Esophagus (tissue), 2 donors: Measurements from ENCODE around the gene STK39. TPM values are rescaled to one million over a fixed set of nuclear protein-coding genes. Genes with fewer than 3 reads are reported as not detected.
A peak's percentile ranks its signal among the peaks of the same experiment; 100 is the strongest.

Experiments used
- H3K27ac ChIP-seq, 2 donors: one replicate each; pipeline ENCODE4 v1.5.1; 2013; ENCODE audit warnings: low read depth in 2 of 2, mild to moderate bottlenecking in 2 of 2, inconsistent platforms in 1 of 2, low read length in 1 of 2, moderate library complexity in 1 of 2
- H3K27me3 ChIP-seq, 2 donors: one replicate each; pipeline ENCODE4 v1.6.1; 2013; ENCODE audit warnings: low read length in 2 of 2, control low read depth in 1 of 2, mild to moderate bottlenecking in 1 of 2; ENCODE audit not compliant: insufficient read depth in 2 of 2, control insufficient read depth in 1 of 2
- H3K36me3 ChIP-seq, 2 donors: one replicate each; pipeline ENCODE4 v1.6.1; 2013; ENCODE audit warnings: low read length in 1 of 2; ENCODE audit not compliant: control insufficient read depth in 2 of 2, insufficient read depth in 2 of 2
- H3K4me1 ChIP-seq, 2 donors: one replicate each; pipeline ENCODE4 v1.6.1; 2013; ENCODE audit warnings: low read length in 1 of 2; ENCODE audit not compliant: control insufficient read depth in 2 of 2, insufficient read depth in 2 of 2
- H3K4me3 ChIP-seq, 2 donors: one replicate each; pipeline ENCODE4 v1.5.1; 2013; ENCODE audit warnings: low read length in 2 of 2, mild to moderate bottlenecking in 2 of 2, low read depth in 1 of 2, moderate library complexity in 1 of 2
- H3K9me3 ChIP-seq, 2 donors: one replicate each; pipeline ENCODE4 v1.6.1; 2013; ENCODE audit warnings: mild to moderate bottlenecking in 2 of 2, low read depth in 1 of 2, low read length in 1 of 2, moderate library complexity in 1 of 2; ENCODE audit not compliant: control insufficient read depth in 2 of 2, insufficient read depth in 1 of 2
- WGBS, 2 donors: extraction: QIAGEN DNeasy Blood & Tissue Kit; methylation state at CpG; one replicate each; pipeline ENCODE4 v1.1.7; 2013; 5-methylcytosine and 5-hydroxymethylcytosine counted together
- polyA plus RNA-seq, 2 donors: library from polyadenylated mRNA; stranded (reverse); fragments of 200-250 nt; gene quantifications; one replicate each; pipeline ENCODE4 v1.2.3, GENCODE V29; 2013
- donor health status: healthy with polysubstance abuse.
- donor health status: Bipolar disorder and iron deficiency.

STK39 gene
- polyA plus RNA-seq, 2 donors = 24.7 to 24.9 TPM

GRCh38 chr2:168145011-168145410 lies 102.4 kb downstream of the STK39 start:
- no peak overlapping the region for H3K27ac ChIP-seq
- WGBS, 2 donors = 75 to 80% methylated on average over 2 of the region's 2 CpGs
- H3K9me3 ChIP-seq = no peaks in the 10 kb centered on the region
- H3K36me3 ChIP-seq = no peaks in the 10 kb centered on the region
- H3K4me1 ChIP-seq = peaks cover 0 to 5% of the 10 kb centered on the region in 2 donors
- no peaks in the 10 kb centered on the region for H3K27me3 ChIP-seq
- H3K4me3 ChIP-seq = no peak overlapping the region

GRCh38 chr2:168143813-168144212 lies 103.6 kb downstream of the STK39 start:
- Histone ChIP-seq H3K4me1 (peaks cover 0 to 5% of the 10 kb centered on the region in 2 donors), H3K27me3 (no peaks in the 10 kb centered on the region), H3K4me3 (no peak overlapping the region), H3K27ac (no peak overlapping the region), H3K36me3 (no peaks in the 10 kb centered on the region), H3K9me3 (no peaks in the 10 kb centered on the region)
- WGBS, 2 donors = 91 to 92% methylated on average over 3 of the region's 3 CpGs

DNA sequence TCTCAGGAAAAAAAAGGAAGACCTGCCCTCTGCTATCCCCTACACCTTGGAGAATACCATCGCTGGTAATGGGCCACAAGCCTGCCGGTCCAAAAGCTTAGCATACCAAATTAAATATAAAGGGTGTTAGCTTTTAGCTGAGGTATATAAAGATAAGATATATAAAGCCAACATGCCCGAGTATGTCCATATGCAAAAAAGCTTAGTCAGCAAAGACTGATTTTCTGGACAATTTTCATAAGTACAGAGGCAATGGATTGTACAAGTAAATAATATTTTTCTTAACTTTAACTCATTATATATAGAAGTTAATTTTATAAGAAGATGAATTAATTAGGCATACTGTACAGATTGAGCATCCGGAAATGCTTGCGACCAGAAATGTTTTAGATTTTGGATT lies 106.5 kb downstream of the STK39 start:
- no peaks in the 10 kb centered on the region for H3K9me3 ChIP-seq
- H3K27me3 ChIP-seq = no peaks in the 10 kb centered on the region
- WGBS, 2 donors = 95 to 98% methylated on average over 5 of the region's 5 CpGs
- no peak overlapping the region for H3K27ac ChIP-seq
- no peaks in the 10 kb centered on the region for H3K4me1 ChIP-seq
- no peak overlapping the region for H3K4me3 ChIP-seq
- H3K36me3 ChIP-seq = no peaks in the 10 kb centered on the region

DNA sequence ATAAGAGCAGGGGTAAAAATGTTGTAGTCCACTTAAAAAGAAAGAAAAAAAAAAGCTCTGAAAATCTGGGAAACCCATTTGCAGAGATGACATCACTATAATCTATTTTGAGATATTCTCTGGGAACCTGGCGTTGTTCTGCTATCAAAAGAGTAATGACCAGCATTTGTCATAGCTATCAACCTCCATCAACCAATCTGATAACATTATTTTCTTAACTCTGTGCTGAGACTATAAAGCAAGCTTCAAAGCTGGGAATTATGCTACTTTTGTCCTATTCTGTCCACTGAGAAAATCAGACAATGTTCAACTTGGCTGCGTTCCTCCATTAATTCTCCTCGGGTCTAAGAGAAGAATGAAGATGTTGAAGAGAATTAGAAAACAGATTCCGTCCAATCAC lies 107.5 kb downstream of the STK39 start:
- no peak overlapping the region for H3K27ac ChIP-seq
- H3K36me3 ChIP-seq = no peaks in the 10 kb centered on the region
- WGBS, 2 donors = 71 to 76% methylated on average over 4 of the region's 4 CpGs
- no peaks in the 10 kb centered on the region for H3K9me3 ChIP-seq
- H3K4me3 ChIP-seq = no peak overlapping the region
- no peaks in the 10 kb centered on the region for H3K27me3 ChIP-seq
- no peaks in the 10 kb centered on the region for H3K4me1 ChIP-seq

DNA sequence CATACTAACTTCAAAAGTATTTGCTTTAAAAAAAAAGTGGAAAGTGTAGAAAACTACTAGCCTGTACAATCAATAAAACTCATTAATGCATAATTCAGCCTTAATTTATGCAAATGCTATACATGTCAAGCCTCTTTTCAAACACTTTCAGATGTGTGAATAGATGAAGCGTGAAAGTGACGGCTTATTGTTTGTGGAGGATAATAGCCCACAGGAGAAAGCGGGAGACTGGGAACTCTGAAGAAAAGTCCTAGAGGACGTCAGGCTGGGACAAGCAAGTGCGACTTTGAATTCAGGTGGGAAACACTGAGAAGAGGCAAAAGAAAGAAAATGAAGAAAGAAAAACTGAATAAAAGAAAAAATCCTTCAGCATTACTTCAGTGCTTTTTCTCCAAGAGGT lies 108.5 kb downstream of the STK39 start:
- H3K4me3 ChIP-seq = no peak overlapping the region

GRCh38 chr2:168138374-168138773 lies 109.0 kb downstream of the STK39 start:
- H3K9me3 ChIP-seq = no peaks in the 10 kb centered on the region
- 75 to 80% methylated on average over 5 of the region's 5 CpGs for WGBS, 2 donors
- no peaks in the 10 kb centered on the region for H3K36me3 ChIP-seq
- no peaks in the 10 kb centered on the region for H3K4me1 ChIP-seq
- H3K27me3 ChIP-seq = no peaks in the 10 kb centered on the region
- H3K4me3 ChIP-seq = no peak overlapping the region
- H3K27ac ChIP-seq = no peak overlapping the region

More for the DNA sequence above, 108.5 kb downstream of the STK39 start:
- WGBS, 2 donors = 95 to 99% methylated on average over 5 of the region's 5 CpGs
- no peaks in the 10 kb centered on the region for H3K9me3 ChIP-seq
- H3K27ac ChIP-seq = no peak overlapping the region
- no peaks in the 10 kb centered on the region for H3K36me3 ChIP-seq
- no peaks in the 10 kb centered on the region for H3K4me1 ChIP-seq
- H3K27me3 ChIP-seq = no peaks in the 10 kb centered on the region

- Histone ChIP-seq H3K4me3 (no peak overlapping the region), H3K9me3 (no peaks in the 10 kb centered on the region), H3K27ac (peak overlapping the region in 1 of 2 donors; percentile 48), H3K27me3 (no peaks in the 10 kb centered on the region), H3K36me3 (peaks cover 0 to 2% of the 10 kb centered on the region in 2 donors), H3K4me1 (no peaks in the 10 kb centered on the region)
- WGBS, 2 donors = 85 to 87% methylated on average over 3 of the region's 3 CpGs
Observed at GRCh38 chr2:168137510-168138180, 109.8 kb downstream of the STK39 start.

DNA sequence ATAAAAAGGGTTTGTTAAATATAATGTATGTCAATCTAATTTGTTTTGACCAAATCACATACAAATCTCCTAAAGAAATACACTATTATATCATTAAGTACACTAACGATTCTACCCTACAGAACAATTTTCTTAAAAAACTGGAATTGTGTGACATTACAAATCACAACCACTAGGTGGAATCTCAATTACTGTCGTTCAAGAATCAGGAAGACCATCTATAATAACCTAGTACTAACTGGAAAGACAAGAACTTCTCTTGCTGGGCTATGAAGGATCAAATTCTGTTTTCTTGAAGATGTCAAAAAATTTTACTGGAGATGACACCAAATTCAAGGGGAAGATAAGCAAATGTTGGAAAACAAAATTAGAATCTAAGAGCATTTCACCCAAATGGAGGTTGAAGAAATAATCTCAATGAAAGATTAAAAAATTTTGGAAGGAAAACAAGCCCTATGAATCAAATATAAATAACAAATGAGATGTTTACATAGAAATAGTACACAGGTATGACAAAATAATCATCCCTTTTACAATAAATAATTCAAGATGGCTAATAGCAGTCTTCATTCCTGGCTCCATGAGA lies 110.9 kb downstream of the STK39 start:
- H3K4me3 ChIP-seq = no peak overlapping the region
- no peaks in the 10 kb centered on the region for H3K27me3 ChIP-seq
- no peaks in the 10 kb centered on the region for H3K9me3 ChIP-seq
- no peak overlapping the region for H3K27ac ChIP-seq
- peaks cover 0 to 2% of the 10 kb centered on the region in 2 donors for H3K36me3 ChIP-seq
- WGBS, 2 donors = 17 to 18% methylated on average over 2 of the region's 2 CpGs
- no peaks in the 10 kb centered on the region for H3K4me1 ChIP-seq

DNA sequence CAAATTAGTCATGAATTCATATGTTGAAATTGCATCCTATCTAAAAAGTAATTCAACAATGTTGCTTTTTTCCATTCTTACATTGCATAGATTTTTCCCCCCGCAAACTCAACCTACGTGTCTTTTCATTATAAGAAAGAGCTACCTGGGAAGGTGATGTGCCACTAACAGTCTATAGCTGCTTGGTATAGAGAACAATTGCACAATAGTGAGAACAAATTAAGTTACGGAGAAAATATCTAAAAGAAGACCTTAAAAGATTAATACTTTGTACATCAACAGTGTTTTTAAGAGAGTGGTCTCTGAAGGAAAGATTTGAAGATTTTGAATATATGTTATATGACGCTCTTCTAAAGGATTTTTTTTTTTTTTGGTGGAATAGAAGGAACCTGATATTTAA lies 111.8 kb downstream of the STK39 start:
- H3K4me3 ChIP-seq = no peak overlapping the region
- no peak overlapping the region for H3K27ac ChIP-seq
- H3K36me3 ChIP-seq = peaks cover 0 to 2% of the 10 kb centered on the region in 2 donors
- WGBS, 2 donors = 95 to 96% methylated on average over 4 of the region's 4 CpGs
- H3K9me3 ChIP-seq = no peaks in the 10 kb centered on the region
- H3K4me1 ChIP-seq = no peaks in the 10 kb centered on the region
- H3K27me3 ChIP-seq = no peaks in the 10 kb centered on the region

GRCh38 chr2:168135121-168135520 lies 112.3 kb downstream of the STK39 start:
- H3K4me1 ChIP-seq = no peaks in the 10 kb centered on the region
- 89 to 94% methylated on average over 2 of the region's 2 CpGs for WGBS, 2 donors
- H3K36me3 ChIP-seq = peaks cover 0 to 2% of the 10 kb centered on the region in 2 donors
- H3K27me3 ChIP-seq = no peaks in the 10 kb centered on the region
- no peak overlapping the region for H3K27ac ChIP-seq
- no peak overlapping the region for H3K4me3 ChIP-seq
- no peaks in the 10 kb centered on the region for H3K9me3 ChIP-seq
